HUES6 (cell line): ENCODE data around the gene STIM1.

Experiments
- H3K27ac ChIP-seq: 2 replicates; pipeline ENCODE4 v1.7.0; 2013; ENCODE audit warnings: low read depth, mild to moderate bottlenecking, low read length, inconsistent platforms
- H3K27me3 ChIP-seq: 2 replicates; pipeline ENCODE4 v1.6.1; 2013; ENCODE audit warnings: low read length; ENCODE audit not compliant: control insufficient read depth, insufficient read depth
- H3K36me3 ChIP-seq: 2 replicates; pipeline ENCODE4 v1.6.1; 2013; ENCODE audit warnings: low read length; ENCODE audit not compliant: control insufficient read depth, insufficient read depth
- H3K4me1 ChIP-seq: 2 replicates; pipeline ENCODE4 v1.6.1; 2013; ENCODE audit warnings: low read length; ENCODE audit not compliant: control insufficient read depth, insufficient read depth
- H3K4me3 ChIP-seq: 2 replicates; pipeline ENCODE4 v1.5.1; 2013; ENCODE audit warnings: low read depth, low read length
- H3K9ac ChIP-seq: one replicate; pipeline ENCODE4 v1.6.1; 2013; ENCODE audit warnings: mild to moderate bottlenecking, low read length
- H3K9me3 ChIP-seq: 2 replicates; pipeline ENCODE4 v1.6.1; 2013; ENCODE audit warnings: low read depth, low read length; ENCODE audit not compliant: control insufficient read depth, insufficient read depth

Gene STIM1

DNA sequence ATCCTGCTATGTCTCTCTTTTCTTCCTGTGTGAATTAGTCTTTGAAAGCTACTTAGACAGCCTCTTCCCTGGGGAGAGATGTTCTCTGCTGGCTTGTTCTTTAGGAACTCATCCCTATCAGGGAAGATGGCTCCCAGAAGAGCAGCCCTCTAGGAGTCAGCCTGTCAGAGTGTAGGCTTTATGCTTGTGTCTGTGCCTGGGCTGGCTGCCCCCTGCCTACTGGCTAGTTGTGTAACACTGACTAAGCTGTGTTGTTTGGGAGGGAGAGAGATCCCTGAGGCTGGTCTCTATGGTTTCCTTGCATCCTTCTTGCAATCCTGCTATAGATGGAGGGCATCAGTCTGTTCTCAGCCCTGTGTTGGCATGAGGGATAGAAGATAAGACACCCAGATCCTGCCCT is 112.2 kb downstream of the STIM1 start:
- Histone ChIP-seq H3K9me3 (no peaks in the 10 kb centered on the region), H3K4me1 (no peaks in the 10 kb centered on the region), H3K9ac (no peak overlapping the region), H3K4me3 (no peak overlapping the region), H3K27ac (no peak overlapping the region), H3K36me3 (no peaks in the 10 kb centered on the region), H3K27me3 (no peaks in the 10 kb centered on the region)

DNA sequence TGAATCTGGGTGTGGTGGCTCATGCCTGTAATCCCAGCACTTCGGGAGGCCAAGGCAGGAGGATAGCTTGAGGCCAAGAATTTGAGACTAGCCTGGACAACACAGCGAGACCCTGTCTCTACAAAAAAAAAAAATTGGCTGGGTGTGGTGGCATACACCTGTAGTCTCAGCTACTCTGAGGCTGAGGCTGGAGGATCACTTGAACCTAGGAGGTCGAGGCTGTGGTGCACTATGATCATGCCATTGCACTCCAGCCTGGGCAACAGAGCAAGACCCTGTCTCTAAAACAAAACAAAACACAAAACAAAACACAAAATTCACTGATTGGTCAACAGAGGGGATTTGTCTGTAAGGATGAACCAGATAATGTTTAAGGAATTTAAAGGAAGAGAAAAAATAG is 113.7 kb downstream of the STIM1 start:
- no peaks in the 10 kb centered on the region for H3K27me3 ChIP-seq
- H3K27ac ChIP-seq, result no peak overlapping the region
- H3K9ac ChIP-seq, result no peak overlapping the region
- H3K9me3 ChIP-seq, result no peaks in the 10 kb centered on the region
- no peaks in the 10 kb centered on the region for H3K36me3 ChIP-seq
- H3K4me1 ChIP-seq, result no peaks in the 10 kb centered on the region
- H3K4me3 ChIP-seq, result no peak overlapping the region

DNA sequence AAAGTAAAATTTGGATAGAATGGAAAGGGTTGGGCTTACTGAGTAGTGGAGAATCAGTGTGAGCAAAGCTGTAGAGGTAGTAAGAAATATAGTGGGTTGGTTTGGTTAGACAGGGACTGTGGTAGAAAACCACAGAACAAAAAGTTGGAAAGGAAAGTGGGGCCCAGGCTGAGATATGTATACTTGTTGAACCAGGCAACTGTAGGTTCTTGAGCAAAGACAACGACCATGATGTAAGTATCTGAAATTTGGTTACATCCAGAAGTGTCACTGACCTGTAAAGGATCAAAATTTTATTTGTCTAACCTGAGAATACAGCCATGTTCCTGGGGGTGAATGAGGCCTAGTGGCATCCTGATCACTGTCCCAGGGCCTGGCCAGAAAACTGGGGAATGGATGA is 114.1 kb downstream of the STIM1 start:
- H3K4me3 ChIP-seq, result no peak overlapping the region
- H3K36me3 ChIP-seq, result no peaks in the 10 kb centered on the region
- H3K9ac ChIP-seq, result no peak overlapping the region
- H3K27ac ChIP-seq, result no peak overlapping the region
- H3K4me1 ChIP-seq, result no peaks in the 10 kb centered on the region
- H3K9me3 ChIP-seq, result no peaks in the 10 kb centered on the region
- no peaks in the 10 kb centered on the region for H3K27me3 ChIP-seq

DNA sequence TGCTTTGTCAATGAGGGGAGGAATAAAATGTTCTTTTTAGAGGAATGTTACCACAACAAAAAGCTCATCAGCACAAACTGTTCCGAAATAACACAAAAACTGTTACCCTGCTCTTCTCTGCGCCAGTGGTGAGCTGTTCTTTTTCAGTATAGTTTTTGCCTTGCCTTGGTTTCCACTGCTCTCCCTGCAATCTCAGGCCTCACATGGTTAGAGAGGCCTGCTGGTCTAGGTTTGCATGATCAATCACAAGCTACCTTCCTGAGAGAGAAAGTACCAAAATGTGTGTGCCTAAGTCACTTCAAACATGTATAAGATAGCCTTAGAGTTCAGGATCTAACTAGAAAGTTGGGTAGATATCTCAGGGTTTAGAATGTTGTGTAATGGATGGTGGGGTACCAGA is 114.6 kb downstream of the STIM1 start:
- Histone ChIP-seq H3K4me1 (no peaks in the 10 kb centered on the region), H3K27ac (no peak overlapping the region), H3K9me3 (no peaks in the 10 kb centered on the region), H3K27me3 (no peaks in the 10 kb centered on the region), H3K36me3 (no peaks in the 10 kb centered on the region), H3K9ac (no peak overlapping the region), H3K4me3 (no peak overlapping the region)

DNA sequence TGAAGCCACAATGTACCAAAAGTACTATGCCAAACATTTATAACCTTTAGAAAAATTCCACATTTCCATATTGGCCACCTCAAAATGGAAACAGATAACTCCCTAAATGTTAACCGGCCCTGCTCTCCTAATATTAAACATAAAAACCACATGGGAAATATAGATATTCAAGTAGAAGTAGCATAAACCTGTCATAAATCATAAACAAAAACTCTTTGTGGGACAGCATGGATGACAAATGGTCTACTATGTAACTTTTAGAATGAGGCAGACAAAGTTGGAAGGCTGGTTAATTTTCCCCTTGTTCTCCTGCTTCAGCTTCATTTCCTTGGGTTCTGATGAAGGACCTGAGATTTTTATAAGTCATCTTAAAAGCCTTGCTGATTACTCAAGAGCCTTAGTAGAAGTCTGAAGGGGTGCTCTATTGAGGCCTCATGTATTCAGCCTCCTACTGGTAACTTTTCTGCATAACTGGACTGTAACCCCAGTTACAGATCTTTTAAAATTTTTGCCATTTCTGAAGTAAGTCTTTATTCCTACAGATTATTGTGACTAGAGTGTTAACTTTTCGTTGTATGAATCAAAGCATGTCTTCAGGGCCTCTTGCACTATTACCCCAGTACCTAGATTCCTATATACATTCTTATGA is 116.4 kb downstream of the STIM1 start:
- Histone ChIP-seq H3K27me3 (no peaks in the 10 kb centered on the region), H3K36me3 (no peaks in the 10 kb centered on the region), H3K27ac (no peak overlapping the region), H3K9ac (no peak overlapping the region), H3K9me3 (no peaks in the 10 kb centered on the region), H3K4me1 (no peaks in the 10 kb centered on the region), H3K4me3 (no peak overlapping the region)

DNA sequence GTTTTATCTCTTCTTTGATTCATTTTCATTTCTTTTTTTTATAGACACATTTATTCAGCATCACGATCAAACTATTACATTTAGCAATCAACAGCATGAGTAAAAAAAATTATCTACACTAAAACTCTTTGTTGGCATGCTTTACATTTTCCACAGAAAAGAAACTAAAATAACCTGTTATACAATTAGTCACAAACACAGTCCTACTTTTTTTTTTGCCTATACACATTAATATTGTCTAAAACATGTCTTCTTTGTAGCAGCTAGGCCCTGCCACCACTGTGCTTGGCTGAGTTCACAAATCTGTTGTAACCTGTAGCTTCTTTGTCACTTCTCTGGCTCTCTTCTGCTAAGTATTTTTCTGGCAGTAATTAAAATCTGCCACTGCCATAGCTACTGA is 117.0 kb downstream of the STIM1 start:
- Histone ChIP-seq H3K9ac (no peak overlapping the region), H3K4me1 (no peaks in the 10 kb centered on the region; the same call in 1 of the 2 replicates), H3K36me3 (no peaks in the 10 kb centered on the region), H3K27me3 (no peaks in the 10 kb centered on the region), H3K9me3 (no peaks in the 10 kb centered on the region), H3K4me3 (no peak overlapping the region), H3K27ac (no peak overlapping the region)

DNA sequence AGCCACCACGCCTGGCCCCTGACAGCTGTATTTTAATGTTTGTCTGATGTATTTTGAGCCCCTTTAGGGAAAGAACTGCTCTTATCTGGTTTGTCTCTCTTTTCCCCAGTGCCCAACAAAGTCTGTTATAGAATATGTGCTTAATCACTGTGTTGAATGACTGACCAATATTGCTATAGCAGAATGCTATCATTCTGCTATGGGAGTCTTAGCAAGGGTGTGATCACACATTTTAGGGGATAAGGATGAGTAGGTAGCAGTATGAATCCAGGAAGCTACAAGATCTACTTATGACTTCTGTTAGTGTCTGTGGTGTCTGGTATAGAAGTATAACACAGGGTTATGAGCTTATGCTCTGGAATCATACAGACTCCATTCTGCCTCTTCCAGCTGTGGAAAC is 121.6 kb downstream of the STIM1 start:
- no peaks in the 10 kb centered on the region for H3K36me3 ChIP-seq
- H3K9me3 ChIP-seq, result no peaks in the 10 kb centered on the region
- H3K9ac ChIP-seq, result no peak overlapping the region
- no peaks in the 10 kb centered on the region for H3K27me3 ChIP-seq
- H3K4me1 ChIP-seq, result no peaks in the 10 kb centered on the region; the same call in 1 of the 2 replicates
- no peak overlapping the region for H3K4me3 ChIP-seq
- no peak overlapping the region for H3K27ac ChIP-seq

DNA sequence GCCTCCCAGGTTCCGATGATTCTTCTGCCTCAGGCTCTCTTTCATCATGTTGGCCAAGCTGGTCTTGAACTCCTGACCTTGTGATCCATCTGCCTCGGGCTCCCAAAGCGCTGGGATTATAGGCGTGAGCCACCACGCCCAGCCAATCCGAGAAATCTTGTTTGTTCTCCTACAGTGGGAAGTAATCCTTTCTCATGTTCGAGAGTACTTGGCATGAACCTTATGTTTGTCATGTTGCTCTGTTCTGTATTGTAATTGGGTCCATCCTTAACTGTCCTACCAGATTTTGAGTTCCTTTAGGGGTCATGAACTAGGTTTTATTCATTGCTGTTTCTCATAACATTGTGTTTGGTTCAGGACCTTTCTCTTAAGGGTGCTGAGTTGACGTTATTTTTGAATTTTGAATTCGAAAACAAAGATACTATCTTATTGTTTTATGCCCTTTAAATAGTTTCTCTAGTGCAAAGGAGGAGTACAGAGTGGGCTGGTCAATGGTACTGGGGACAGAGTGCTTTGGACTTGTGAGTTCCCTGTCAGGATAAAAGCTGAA is 125.7 kb downstream of the STIM1 start:
- H3K9me3 ChIP-seq, result no peaks in the 10 kb centered on the region
- H3K4me3 ChIP-seq, result no peak overlapping the region
- no peaks in the 10 kb centered on the region for H3K36me3 ChIP-seq
- no peak overlapping the region for H3K9ac ChIP-seq
- H3K27ac ChIP-seq, result no peak overlapping the region
- no peaks in the 10 kb centered on the region for H3K27me3 ChIP-seq
- H3K4me1 ChIP-seq, result no peaks in the 10 kb centered on the region; the same call in 1 of the 2 replicates

DNA sequence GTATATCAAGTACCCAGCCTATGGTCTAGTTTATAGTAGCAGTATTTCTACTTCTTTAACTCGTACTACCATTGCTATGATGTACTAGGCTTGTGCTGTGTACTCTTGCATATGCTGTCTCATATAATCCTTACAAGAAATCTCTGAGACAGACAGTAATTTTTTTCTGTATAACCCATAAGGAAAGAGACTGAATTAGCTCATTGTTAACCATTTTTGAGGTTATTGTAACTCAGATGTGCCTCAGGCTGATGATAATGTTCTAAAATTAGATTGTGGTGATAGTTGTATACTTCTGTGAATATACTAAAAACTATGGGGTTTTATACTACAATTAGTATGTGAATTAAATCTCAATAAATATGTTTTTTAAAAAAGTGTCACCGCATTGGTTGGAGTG is 127.0 kb downstream of the STIM1 start:
- no peak overlapping the region for H3K9ac ChIP-seq
- no peak overlapping the region for H3K4me3 ChIP-seq
- H3K9me3 ChIP-seq, result no peaks in the 10 kb centered on the region
- no peak overlapping the region for H3K27ac ChIP-seq
- no peaks in the 10 kb centered on the region; the same call in 1 of the 2 replicates for H3K4me1 ChIP-seq
- no peaks in the 10 kb centered on the region for H3K27me3 ChIP-seq
- H3K36me3 ChIP-seq, result no peaks in the 10 kb centered on the region

DNA sequence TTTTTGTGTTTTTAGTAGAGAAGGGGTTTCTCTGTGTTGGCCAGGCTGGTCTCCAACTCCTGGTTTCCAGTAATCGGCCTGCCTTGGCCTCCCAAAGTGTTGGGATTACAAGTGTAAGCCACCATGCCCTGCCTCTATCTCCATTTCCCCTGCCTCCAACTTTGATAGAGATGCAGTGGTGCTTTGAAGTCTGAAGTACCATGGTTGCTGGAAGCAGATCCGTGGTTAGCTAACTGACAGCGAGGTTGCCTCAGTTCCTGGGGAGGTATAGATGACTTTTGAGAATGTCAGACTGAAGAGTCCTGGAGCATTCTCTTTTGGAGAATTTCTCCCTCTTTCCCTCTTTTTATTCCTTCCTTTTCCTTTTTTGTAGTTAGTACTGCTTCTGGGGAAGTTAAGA is 127.6 kb downstream of the STIM1 start:
- no peaks in the 10 kb centered on the region for H3K4me1 ChIP-seq
- H3K9me3 ChIP-seq, result no peaks in the 10 kb centered on the region
- no peak overlapping the region for H3K4me3 ChIP-seq
- no peak overlapping the region for H3K9ac ChIP-seq
- H3K27me3 ChIP-seq, result no peaks in the 10 kb centered on the region
- H3K36me3 ChIP-seq, result no peaks in the 10 kb centered on the region
- no peak overlapping the region for H3K27ac ChIP-seq

DNA sequence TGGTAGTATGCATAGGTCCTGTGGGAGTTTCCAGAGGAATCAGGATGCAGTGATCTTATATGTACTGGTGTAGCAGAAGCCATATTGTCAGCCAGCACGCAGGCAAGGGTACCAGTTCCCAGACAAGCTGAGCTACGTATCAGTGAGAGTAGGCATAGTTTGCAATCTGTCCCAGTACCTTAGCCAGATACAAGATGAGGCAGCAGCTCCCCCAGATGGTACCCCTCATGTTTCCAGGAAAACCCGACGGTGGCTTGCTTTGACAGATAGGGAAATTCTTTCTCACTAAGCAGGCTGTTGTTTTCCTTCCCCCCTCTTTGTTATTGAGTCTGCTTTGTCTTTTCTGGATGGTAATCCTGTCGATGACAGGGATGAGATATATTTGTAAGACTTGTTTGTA is 129.4 kb downstream of the STIM1 start:
- Histone ChIP-seq H3K4me3 (no peak overlapping the region), H3K27me3 (no peaks in the 10 kb centered on the region), H3K36me3 (no peaks in the 10 kb centered on the region), H3K4me1 (no peaks in the 10 kb centered on the region), H3K27ac (no peak overlapping the region), H3K9ac (no peak overlapping the region), H3K9me3 (no peaks in the 10 kb centered on the region)
